Mesothelial cell of epicardium (in vitro differentiated cells): ENCODE data around the gene AKR1C4. TPM values are rescaled to one million over a fixed set of nuclear protein-coding genes. Genes with fewer than 3 reads are reported as not detected.
"Not testable (repeated sequence)": the region's sequence is repeated elsewhere in the genome, so short reads cannot be mapped to it uniquely, and the experiment has no call there.

Experiments used
- DNase-seq, 2 experiments: peaks; one replicate each; pipeline ENCODE4 v3.0.0; 2021; ENCODE audit warnings: low spot score in 2 of 2; ENCODE audit not compliant: unreplicated experiment in 2 of 2
- H3K27ac Mint-ChIP-seq: 2 replicates; pipeline ENCODE4 v1.8.0; 2021; ENCODE audit warnings: mixed read lengths
- H3K27me3 Mint-ChIP-seq: 2 replicates; pipeline ENCODE4 v1.8.0; 2021; ENCODE audit warnings: low read depth, mixed read lengths
- H3K36me3 Mint-ChIP-seq: 2 replicates; pipeline ENCODE4 v1.8.0; 2021; ENCODE audit warnings: mixed read lengths
- H3K4me1 Mint-ChIP-seq: 2 replicates; pipeline ENCODE4 v1.8.0; 2021; ENCODE audit warnings: mixed read lengths
- H3K4me3 Mint-ChIP-seq: 2 replicates; pipeline ENCODE4 v1.8.0; 2021; ENCODE audit warnings: mild to moderate bottlenecking, moderate library complexity, mixed read lengths
- H3K9me3 Mint-ChIP-seq: 2 replicates; pipeline ENCODE4 v1.8.0; 2021; ENCODE audit warnings: mixed read lengths
- total RNA-seq: library from RNA; stranded (reverse); gene quantifications from 3 replicates; pipeline ENCODE4 v1.2.1, GENCODE V29; 2021
- TF ChIP-seq, protein P1 (sequence below): fragments of 200-600 bp; sonication (generic); IDR thresholded peaks from one replicate; pipeline ENCODE4 v1.5.0; 2021; ENCODE audit warnings: antibody characterized with exemption; ENCODE audit not compliant: unreplicated experiment

AKR1C4 gene
- total RNA-seq, 1 donor from 2014 or later, result not detected

DNA sequence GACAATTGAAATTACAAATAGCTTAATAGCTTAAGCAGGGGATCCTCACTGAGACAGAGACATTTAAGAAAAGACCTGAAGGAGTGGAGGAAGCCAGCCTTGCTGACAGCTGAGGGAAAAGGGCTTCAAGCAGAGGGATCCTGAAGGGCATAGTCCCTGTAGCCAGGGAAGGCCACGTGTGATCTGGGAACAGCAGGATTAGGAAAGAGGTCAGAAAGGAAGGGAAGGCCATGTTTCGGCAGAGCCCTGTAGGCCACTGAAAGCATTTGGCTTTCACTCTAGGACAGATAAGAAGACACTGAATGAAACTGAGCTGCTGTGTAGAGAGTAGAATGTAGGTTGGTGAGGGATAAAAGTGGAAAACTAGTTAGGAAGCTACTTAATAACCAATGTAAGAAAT is 8.3 kb upstream of the AKR1C4 start:
- peaks cover 43% of the 10 kb centered on the region for H3K9me3 Mint-ChIP-seq
- TF ChIP-seq, protein P1, sequence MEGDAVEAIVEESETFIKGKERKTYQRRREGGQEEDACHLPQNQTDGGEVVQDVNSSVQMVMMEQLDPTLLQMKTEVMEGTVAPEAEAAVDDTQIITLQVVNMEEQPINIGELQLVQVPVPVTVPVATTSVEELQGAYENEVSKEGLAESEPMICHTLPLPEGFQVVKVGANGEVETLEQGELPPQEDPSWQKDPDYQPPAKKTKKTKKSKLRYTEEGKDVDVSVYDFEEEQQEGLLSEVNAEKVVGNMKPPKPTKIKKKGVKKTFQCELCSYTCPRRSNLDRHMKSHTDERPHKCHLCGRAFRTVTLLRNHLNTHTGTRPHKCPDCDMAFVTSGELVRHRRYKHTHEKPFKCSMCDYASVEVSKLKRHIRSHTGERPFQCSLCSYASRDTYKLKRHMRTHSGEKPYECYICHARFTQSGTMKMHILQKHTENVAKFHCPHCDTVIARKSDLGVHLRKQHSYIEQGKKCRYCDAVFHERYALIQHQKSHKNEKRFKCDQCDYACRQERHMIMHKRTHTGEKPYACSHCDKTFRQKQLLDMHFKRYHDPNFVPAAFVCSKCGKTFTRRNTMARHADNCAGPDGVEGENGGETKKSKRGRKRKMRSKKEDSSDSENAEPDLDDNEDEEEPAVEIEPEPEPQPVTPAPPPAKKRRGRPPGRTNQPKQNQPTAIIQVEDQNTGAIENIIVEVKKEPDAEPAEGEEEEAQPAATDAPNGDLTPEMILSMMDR, result no peak
- no peak overlapping the region for H3K4me3 Mint-ChIP-seq
- H3K4me1 Mint-ChIP-seq, result no peaks in the 10 kb centered on the region
- H3K27ac Mint-ChIP-seq, result no peak overlapping the region
- no peak for DNase-seq
- no peaks in the 10 kb centered on the region for H3K36me3 Mint-ChIP-seq
- H3K27me3 Mint-ChIP-seq, result no peaks in the 10 kb centered on the region

DNA sequence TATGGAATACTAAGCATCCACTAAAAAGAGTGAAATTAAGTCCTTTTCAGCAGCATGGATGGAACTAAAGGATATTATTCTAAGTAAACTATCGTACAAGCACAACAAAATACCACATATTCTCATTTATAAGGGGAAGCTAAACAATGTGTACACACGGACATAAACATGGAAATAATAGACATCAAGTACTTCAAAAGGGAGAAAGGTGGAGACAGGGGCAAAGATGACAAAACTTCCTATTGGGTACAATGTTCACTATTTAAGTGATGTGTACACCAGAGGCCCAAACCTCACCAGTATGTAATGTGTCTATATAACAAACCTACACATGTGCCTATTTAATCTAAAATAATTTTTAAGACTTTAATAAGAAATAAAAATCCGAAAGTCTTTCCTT is 2.2 kb upstream of the AKR1C4 start:
- Mint-ChIP-seq H3K27ac (no peak overlapping the region), H3K36me3 (no peaks in the 10 kb centered on the region), H3K4me3 (no peak overlapping the region), H3K9me3 (peaks cover 45% of the 10 kb centered on the region), H3K4me1 (no peaks in the 10 kb centered on the region), H3K27me3 (no peaks in the 10 kb centered on the region)
- no peak for DNase-seq
- TF ChIP-seq, protein P1, result no peak

DNA sequence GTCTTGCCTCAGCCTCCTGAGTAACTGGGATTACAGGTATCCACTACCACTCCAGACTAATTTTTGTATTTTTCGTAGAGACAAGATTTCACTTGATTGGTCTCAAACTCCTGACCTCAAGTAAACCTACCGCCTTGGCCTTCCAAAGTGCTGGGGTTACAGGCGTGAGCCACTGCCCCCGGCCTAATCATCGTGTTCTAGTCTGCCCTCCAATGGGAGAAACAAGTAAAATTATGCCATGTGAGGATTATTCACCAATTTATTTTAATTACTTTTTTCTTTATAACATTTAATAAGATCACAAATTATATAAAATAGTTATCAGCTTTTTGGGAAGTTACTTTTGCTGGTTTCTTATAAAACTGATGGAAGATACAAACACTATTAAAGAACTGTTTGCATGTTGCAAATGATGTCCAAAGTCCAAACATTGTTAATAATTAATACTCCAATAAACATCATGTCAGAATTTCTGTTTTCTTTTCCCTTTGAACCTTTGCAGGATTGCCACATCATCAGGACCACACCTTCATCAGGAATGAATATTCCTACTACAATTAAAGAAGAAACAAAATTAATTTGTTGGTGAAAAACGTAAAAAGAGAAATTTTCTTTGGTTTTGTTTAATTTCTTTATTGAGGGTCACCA is 786 bp upstream of the AKR1C4 start:
- no peak for DNase-seq
- H3K36me3 Mint-ChIP-seq, result no peaks in the 10 kb centered on the region

DNA sequence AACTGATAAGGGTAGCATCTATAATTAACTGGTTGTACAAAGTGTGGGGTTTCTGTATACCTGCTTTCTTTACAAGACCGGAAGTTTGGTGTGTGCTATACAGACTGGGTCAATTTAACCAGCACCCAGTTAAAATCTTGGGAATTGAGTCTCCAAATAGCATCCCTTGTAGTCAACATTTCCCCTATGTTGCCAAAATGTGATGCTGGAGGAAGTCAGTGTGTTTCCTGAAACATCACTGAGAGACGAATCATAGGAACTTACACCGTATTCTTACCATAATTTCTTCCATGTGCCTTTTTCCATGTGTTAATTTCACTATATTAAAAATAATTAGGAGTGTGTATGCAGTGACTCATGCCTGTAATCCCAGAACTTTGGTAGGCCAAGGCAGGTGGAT is 1.7 kb downstream of the AKR1C4 start:
- Mint-ChIP-seq H3K4me1 (no peaks in the 10 kb centered on the region), H3K9me3 (peaks cover 44% of the 10 kb centered on the region), H3K27me3 (no peaks in the 10 kb centered on the region), H3K4me3 (no peak overlapping the region), H3K36me3 (no peaks in the 10 kb centered on the region), H3K27ac (no peak overlapping the region)
- no peak for DNase-seq
- TF ChIP-seq, protein P1, result no peak

More for the DNA sequence above, 786 bp upstream of the AKR1C4 start:
- Mint-ChIP-seq H3K27ac (no peak overlapping the region), H3K9me3 (peaks cover 34% of the 10 kb centered on the region), H3K27me3 (no peaks in the 10 kb centered on the region), H3K4me3 (no peak overlapping the region), H3K4me1 (no peaks in the 10 kb centered on the region)
- TF ChIP-seq, protein P1, result no peak

DNA sequence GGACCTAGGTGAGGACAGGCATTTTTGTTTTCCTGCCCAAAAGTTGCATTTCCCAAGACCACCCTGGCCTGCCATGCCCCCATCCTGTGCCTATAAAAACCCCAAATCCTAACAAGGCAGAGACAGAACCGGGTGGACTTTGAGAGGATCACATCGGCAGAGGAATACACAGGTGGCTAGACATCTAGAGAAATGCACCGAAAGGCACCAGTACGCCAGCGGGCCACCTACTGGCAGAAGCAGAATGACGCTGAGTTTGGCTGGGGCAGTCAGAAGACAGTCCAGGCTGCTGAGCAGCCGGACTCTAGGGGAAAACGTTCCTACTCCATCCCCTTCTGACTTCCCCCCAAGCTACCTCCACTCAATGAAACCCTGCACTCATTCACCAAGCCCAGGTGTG is 2.8 kb downstream of the AKR1C4 start:
- H3K27me3 Mint-ChIP-seq, result no peaks in the 10 kb centered on the region
- TF ChIP-seq, protein P1, result no peak
- H3K27ac Mint-ChIP-seq, result no peak overlapping the region
- H3K4me1 Mint-ChIP-seq, result no peaks in the 10 kb centered on the region
- DNase-seq, result no peak
- no peaks in the 10 kb centered on the region for H3K36me3 Mint-ChIP-seq
- peaks cover 44% of the 10 kb centered on the region for H3K9me3 Mint-ChIP-seq
- H3K4me3 Mint-ChIP-seq, result no peak overlapping the region

DNA sequence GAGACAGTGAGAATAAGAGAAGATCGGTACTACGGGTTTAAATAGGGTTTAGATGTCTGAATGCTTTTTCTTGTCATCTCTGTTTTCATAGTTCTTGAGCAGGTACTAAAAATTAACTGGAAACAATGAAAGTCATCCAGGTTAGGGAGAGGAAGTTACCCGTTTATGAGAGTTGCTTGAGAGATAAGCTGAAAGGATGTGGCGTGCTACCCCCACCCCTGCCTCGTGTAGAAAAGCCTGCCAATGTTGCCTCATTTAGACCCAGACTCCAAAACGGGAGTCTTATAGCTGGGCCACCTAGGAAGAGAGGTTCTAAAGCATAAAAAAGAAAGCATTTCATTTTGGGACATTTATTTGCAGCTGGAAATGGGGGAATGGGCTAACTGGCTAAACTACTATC is 10.2 kb downstream of the AKR1C4 start:
- no peaks in the 10 kb centered on the region for H3K4me1 Mint-ChIP-seq
- no peak overlapping the region for H3K27ac Mint-ChIP-seq
- H3K9me3 Mint-ChIP-seq, result peaks cover 62% of the 10 kb centered on the region

DNA sequence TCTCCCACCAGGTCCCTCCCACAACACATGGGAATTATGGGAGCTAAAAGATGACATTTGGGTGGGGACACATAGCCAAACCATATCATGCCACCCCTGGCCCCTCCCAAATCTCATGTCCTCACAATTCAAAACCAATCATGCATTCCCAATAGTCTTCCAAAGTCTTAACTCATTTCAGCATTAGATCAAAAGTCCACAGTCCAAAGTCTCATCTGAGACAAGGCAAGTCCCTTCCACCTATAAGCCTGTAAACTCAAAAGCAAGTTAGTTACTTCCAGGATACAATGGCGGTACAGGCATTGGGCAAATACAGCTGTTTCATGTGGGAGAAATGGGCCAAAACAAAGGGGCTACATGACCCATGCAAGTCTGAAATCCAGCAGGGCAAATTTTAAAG is 13.1 kb downstream of the AKR1C4 start:
- H3K27me3 Mint-ChIP-seq, H3K36me3 Mint-ChIP-seq, H3K27ac Mint-ChIP-seq, H3K4me1 Mint-ChIP-seq, DNase-seq, H3K4me3 Mint-ChIP-seq: not testable (repeated sequence)
- H3K9me3 Mint-ChIP-seq, result peaks cover 47% of the 10 kb centered on the region

More for the DNA sequence above, 10.2 kb downstream of the AKR1C4 start:
- TF ChIP-seq, protein P1, result no peak
- Mint-ChIP-seq H3K36me3 (no peaks in the 10 kb centered on the region), H3K4me3 (no peak overlapping the region), H3K27me3 (no peaks in the 10 kb centered on the region)
- DNase-seq, result no peak

DNA sequence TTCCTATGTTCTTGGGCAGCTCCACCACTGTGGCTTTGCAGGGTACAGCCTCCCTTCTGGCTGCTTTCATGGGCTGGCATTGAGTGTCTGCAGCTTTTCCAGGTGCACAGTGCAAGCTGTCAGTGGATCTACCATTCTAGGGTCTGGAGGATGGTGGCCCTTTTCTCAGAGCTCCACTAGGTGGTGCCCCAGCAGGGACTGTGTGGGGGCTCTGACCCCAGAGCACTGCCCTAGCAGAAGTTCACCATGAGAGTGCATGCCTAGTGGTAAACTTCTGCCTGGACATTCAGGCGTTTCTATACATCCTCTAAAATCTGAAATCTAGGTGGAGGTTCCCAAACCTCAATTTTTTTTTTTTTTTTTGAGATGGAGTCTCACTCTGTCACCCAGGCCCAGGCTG is 13.6 kb downstream of the AKR1C4 start:
- not testable (repeated sequence) for DNase-seq, H3K36me3 Mint-ChIP-seq, H3K27me3 Mint-ChIP-seq, H3K4me3 Mint-ChIP-seq, H3K27ac Mint-ChIP-seq, H3K4me1 Mint-ChIP-seq
- H3K9me3 Mint-ChIP-seq, result peaks cover 49% of the 10 kb centered on the region
